NB4 (cell line): ENCODE results near the gene IFT122.

ENCODE experiments used
- DNase-seq: peaks from one replicate; pipeline ENCODE4 v3.0.0; 2010; ENCODE audit warnings: low read depth
- H3K4me3 ChIP-seq: one replicate; pipeline ENCODE4 v1.5.1; 2011; ENCODE audit warnings: mild to moderate bottlenecking, low read depth, low read length, moderate library complexity
- MYC ChIP-seq: IDR thresholded peaks from 2 replicates; pipeline ENCODE4 v1.6.1; 2011; ENCODE audit warnings: low read depth, low read length
- POLR2A ChIP-seq: IDR thresholded peaks from 2 replicates; pipeline ENCODE4 v1.6.1; 2011; ENCODE audit warnings: mild to moderate bottlenecking; ENCODE audit not compliant: insufficient read length; ENCODE audit errors: extremely low read depth
- TF ChIP-seq, protein P1 (sequence below): IDR thresholded peaks from one replicate; pipeline ENCODE4 v1.5.1; 2012; ENCODE audit warnings: low read depth, low read length
- TF ChIP-seq, protein P2 (sequence below): IDR thresholded peaks from 2 replicates; pipeline ENCODE4 v1.6.1; 2011; ENCODE audit warnings: low read depth, low read length

IFT122 gene

DNA sequence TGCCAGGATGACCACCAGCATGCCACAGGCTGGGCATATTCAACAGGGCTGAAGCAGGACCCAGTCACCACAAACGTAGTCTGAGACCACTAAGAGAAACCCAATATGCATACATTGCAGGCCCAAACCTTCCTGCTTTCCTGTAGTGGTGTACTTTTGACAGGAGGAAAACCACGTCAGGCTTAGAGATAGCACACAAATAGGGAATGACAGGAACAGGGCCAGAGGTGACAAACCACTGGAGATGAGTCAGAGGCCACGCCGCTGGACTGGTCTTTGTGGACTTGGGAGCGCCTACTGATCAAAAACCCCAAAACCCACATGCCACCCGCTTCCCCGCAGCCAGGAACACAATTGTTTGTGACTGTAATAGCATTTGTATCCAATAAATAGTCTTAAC lies 8.0 kb upstream of the IFT122 start:
- no peak overlapping the region for H3K4me3 ChIP-seq
- TF ChIP-seq, protein P1, sequence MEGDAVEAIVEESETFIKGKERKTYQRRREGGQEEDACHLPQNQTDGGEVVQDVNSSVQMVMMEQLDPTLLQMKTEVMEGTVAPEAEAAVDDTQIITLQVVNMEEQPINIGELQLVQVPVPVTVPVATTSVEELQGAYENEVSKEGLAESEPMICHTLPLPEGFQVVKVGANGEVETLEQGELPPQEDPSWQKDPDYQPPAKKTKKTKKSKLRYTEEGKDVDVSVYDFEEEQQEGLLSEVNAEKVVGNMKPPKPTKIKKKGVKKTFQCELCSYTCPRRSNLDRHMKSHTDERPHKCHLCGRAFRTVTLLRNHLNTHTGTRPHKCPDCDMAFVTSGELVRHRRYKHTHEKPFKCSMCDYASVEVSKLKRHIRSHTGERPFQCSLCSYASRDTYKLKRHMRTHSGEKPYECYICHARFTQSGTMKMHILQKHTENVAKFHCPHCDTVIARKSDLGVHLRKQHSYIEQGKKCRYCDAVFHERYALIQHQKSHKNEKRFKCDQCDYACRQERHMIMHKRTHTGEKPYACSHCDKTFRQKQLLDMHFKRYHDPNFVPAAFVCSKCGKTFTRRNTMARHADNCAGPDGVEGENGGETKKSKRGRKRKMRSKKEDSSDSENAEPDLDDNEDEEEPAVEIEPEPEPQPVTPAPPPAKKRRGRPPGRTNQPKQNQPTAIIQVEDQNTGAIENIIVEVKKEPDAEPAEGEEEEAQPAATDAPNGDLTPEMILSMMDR: no peak
- TF ChIP-seq, protein P2, sequence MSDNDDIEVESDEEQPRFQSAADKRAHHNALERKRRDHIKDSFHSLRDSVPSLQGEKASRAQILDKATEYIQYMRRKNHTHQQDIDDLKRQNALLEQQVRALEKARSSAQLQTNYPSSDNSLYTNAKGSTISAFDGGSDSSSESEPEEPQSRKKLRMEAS: no peak
- TF ChIP-seq MYC (no peak), POLR2A (no peak)
- no peak for DNase-seq

DNA sequence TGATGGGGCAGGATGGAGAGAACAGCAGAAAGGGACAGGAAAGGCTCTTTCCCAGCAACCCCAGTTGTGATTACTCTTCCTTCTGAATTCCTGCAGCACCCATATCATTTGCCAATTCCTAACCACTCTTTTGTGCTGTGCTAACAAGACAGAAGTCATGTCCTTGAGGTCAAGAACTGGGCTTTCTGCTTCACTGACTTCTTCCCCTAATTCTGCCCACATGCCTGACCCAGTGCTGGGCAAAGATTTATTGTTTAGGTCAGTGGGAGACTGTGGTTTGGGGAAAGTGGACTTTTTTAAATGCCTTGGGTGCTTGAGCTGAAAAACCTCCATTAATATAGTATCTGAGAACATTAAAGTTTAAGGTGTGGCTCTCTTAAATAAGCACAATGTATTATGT lies 7.4 kb upstream of the IFT122 start:
- H3K4me3 ChIP-seq: no peak overlapping the region
- DNase-seq: no peak
- TF ChIP-seq, protein P2: no peak
- TF ChIP-seq MYC: no peak

- no peak for DNase-seq
- H3K4me3 ChIP-seq: no peak overlapping the region
- TF ChIP-seq MYC: no peak
Measured at GRCh38 chr3:129433565-129433964, 6.5 kb upstream of the IFT122 start.

- DNase-seq: no peak
- no peak overlapping the region for H3K4me3 ChIP-seq
- TF ChIP-seq, protein P2: no peak
- no peak for TF ChIP-seq MYC
- TF ChIP-seq, protein P1: no peak
- no peak for TF ChIP-seq POLR2A
Measured at GRCh38 chr3:129434140-129434539, 5.9 kb upstream of the IFT122 start.

- H3K4me3 ChIP-seq: peak overlapping the region; percentile 43
- DNase-seq: no peak
- TF ChIP-seq, protein P1: no peak
- TF ChIP-seq MYC: no peak
- TF ChIP-seq POLR2A: no peak
- TF ChIP-seq, protein P2: no peak
Measured at GRCh38 chr3:129435367-129435766, 4.7 kb upstream of the IFT122 start.

DNA sequence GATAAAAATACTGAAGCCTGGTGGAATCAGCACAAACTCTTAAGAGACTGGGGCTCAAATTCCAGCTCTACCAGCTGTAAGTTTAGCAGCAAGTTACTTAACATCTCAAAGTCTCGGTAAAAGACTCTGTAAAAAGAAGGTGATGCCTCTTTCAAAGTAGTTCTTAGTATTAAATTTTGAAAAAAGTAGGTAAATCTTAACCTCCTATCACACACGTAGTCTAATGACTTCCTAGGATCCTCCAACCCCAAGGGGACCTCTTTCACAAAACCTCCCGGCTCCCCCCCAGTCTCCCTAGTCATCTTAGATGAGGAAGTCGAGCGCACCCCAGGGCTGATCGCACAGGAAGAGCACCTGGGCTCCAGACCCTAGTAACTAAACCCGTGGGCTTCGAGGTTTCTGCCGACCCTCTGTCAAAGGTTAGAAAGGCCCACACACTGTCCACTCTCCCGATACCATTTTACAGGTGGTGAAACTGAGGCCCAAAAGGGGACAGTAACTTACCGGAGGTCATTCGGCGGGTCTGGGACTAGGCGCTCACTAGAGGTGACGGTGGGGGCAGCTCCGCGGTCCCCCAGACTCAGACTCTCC lies 703 bp upstream of the IFT122 start:
- TF ChIP-seq, protein P2: no peak
- no peak for TF ChIP-seq MYC
- no peak for TF ChIP-seq POLR2A
- TF ChIP-seq, protein P1: no peak
- DNase-seq: peak; percentile 79
- H3K4me3 ChIP-seq: peak overlapping the region; percentile 95

DNA sequence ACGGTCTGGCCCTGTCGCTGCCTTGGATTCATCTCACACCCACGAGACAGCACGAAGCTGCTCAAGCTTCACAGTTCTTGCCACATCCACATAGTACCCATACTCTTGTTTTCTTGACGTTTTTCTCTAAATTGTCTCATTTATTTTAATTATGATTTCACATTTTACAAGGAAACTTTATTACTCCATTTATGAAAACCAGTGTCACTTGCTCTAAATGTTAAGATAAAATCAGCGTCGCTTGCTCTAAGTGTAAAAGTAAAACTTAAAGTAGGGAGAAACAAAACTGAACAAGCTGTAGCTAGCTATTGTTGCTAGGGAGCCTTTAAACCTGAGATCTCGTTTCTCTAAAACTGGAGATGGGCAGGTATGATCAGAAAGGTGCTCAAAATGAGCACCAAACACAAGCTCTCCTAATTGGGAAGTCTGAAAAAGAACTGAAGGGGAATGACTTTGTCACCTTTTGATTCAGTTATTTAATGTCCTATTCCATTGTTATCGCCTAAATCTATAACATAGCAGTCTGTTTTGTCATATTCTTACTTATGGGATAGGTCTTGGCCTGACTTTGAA lies 680 bp downstream of the IFT122 start:
- no peak for DNase-seq
- H3K4me3 ChIP-seq: peak overlapping the region; percentile 84
- TF ChIP-seq, protein P2: no peak; the same call in 1 of the 2 replicates
- no peak for TF ChIP-seq MYC
- TF ChIP-seq POLR2A: no peak
- TF ChIP-seq, protein P1: no peak
